HUES6 (cell line): ENCODE data around the gene MINDY3.

Experiments
- H3K27ac ChIP-seq: 2 replicates; pipeline ENCODE4 v1.7.0; 2013; ENCODE audit warnings: low read depth, mild to moderate bottlenecking, low read length, inconsistent platforms
- H3K27me3 ChIP-seq: 2 replicates; pipeline ENCODE4 v1.6.1; 2013; ENCODE audit warnings: low read length; ENCODE audit not compliant: control insufficient read depth, insufficient read depth
- H3K36me3 ChIP-seq: 2 replicates; pipeline ENCODE4 v1.6.1; 2013; ENCODE audit warnings: low read length; ENCODE audit not compliant: control insufficient read depth, insufficient read depth
- H3K4me1 ChIP-seq: 2 replicates; pipeline ENCODE4 v1.6.1; 2013; ENCODE audit warnings: low read length; ENCODE audit not compliant: control insufficient read depth, insufficient read depth
- H3K4me3 ChIP-seq: 2 replicates; pipeline ENCODE4 v1.5.1; 2013; ENCODE audit warnings: low read depth, low read length
- H3K9ac ChIP-seq: one replicate; pipeline ENCODE4 v1.6.1; 2013; ENCODE audit warnings: mild to moderate bottlenecking, low read length
- H3K9me3 ChIP-seq: 2 replicates; pipeline ENCODE4 v1.6.1; 2013; ENCODE audit warnings: low read depth, low read length; ENCODE audit not compliant: control insufficient read depth, insufficient read depth

MINDY3 gene

GRCh38 chr10:15836807-15837206, 23.5 kb downstream of the MINDY3 start:
- peaks cover 7% of the 10 kb centered on the region for H3K36me3 ChIP-seq
- H3K4me3 ChIP-seq, result no peak overlapping the region
- H3K27ac ChIP-seq, result no peak overlapping the region
- H3K4me1 ChIP-seq, result no peaks in the 10 kb centered on the region; the same call in 1 of the 2 replicates
- H3K9me3 ChIP-seq, result no peaks in the 10 kb centered on the region
- no peaks in the 10 kb centered on the region for H3K27me3 ChIP-seq
- H3K9ac ChIP-seq, result no peak overlapping the region

GRCh38 chr10:15829495-15829894, 30.8 kb downstream of the MINDY3 start:
- Histone ChIP-seq H3K36me3 (peaks cover 18% of the 10 kb centered on the region), H3K27me3 (no peaks in the 10 kb centered on the region), H3K9ac (no peak overlapping the region), H3K9me3 (no peaks in the 10 kb centered on the region), H3K27ac (no peak overlapping the region), H3K4me1 (no peaks in the 10 kb centered on the region), H3K4me3 (no peak overlapping the region)

GRCh38 chr10:15824498-15824897, 35.8 kb downstream of the MINDY3 start:
- H3K4me3 ChIP-seq, result no peak overlapping the region
- no peaks in the 10 kb centered on the region for H3K27me3 ChIP-seq
- no peak overlapping the region for H3K9ac ChIP-seq
- H3K36me3 ChIP-seq, result peaks cover 13% of the 10 kb centered on the region
- no peaks in the 10 kb centered on the region for H3K4me1 ChIP-seq
- no peak overlapping the region for H3K27ac ChIP-seq
- H3K9me3 ChIP-seq, result no peaks in the 10 kb centered on the region

GRCh38 chr10:15822131-15822530, 38.2 kb downstream of the MINDY3 start:
- H3K9me3 ChIP-seq, result no peaks in the 10 kb centered on the region
- no peak overlapping the region for H3K9ac ChIP-seq
- H3K36me3 ChIP-seq, result peaks cover 3% of the 10 kb centered on the region; the same call in 1 of the 2 replicates
- no peaks in the 10 kb centered on the region; the same call in 1 of the 2 replicates for H3K4me1 ChIP-seq
- H3K27me3 ChIP-seq, result no peaks in the 10 kb centered on the region
- H3K4me3 ChIP-seq, result no peak overlapping the region
- no peak overlapping the region for H3K27ac ChIP-seq

GRCh38 chr10:15821046-15821683, 39.1 kb downstream of the MINDY3 start:
- no peak overlapping the region for H3K27ac ChIP-seq
- H3K4me3 ChIP-seq, result no peak overlapping the region
- no peaks in the 10 kb centered on the region for H3K9me3 ChIP-seq
- peaks cover 3% of the 10 kb centered on the region; the same call in 1 of the 2 replicates for H3K36me3 ChIP-seq
- H3K27me3 ChIP-seq, result no peaks in the 10 kb centered on the region
- no peak overlapping the region for H3K9ac ChIP-seq
- H3K4me1 ChIP-seq, result no peaks in the 10 kb centered on the region; the same call in 1 of the 2 replicates

GRCh38 chr10:15817409-15818046, 42.8 kb downstream of the MINDY3 start:
- Histone ChIP-seq H3K27ac (peak overlapping the region; percentile 40; the same call in 1 of the 2 replicates), H3K4me1 (no peaks in the 10 kb centered on the region; the same call in 1 of the 2 replicates), H3K36me3 (no peaks in the 10 kb centered on the region; the same call in 1 of the 2 replicates), H3K9ac (no peak overlapping the region), H3K4me3 (no peak overlapping the region), H3K9me3 (no peaks in the 10 kb centered on the region), H3K27me3 (no peaks in the 10 kb centered on the region)

- no peaks in the 10 kb centered on the region for H3K9me3 ChIP-seq
- no peaks in the 10 kb centered on the region for H3K36me3 ChIP-seq
- no peaks in the 10 kb centered on the region; the same call in 1 of the 2 replicates for H3K4me1 ChIP-seq
- no peak overlapping the region for H3K27ac ChIP-seq
- no peaks in the 10 kb centered on the region for H3K27me3 ChIP-seq
- no peak overlapping the region for H3K9ac ChIP-seq
- H3K4me3 ChIP-seq, result no peak overlapping the region
Measured at GRCh38 chr10:15815242-15815885, 44.9 kb downstream of the MINDY3 start.

GRCh38 chr10:15814565-15814964, 45.7 kb downstream of the MINDY3 start:
- no peaks in the 10 kb centered on the region; the same call in 1 of the 2 replicates for H3K4me1 ChIP-seq
- H3K27me3 ChIP-seq, result no peaks in the 10 kb centered on the region
- no peaks in the 10 kb centered on the region for H3K36me3 ChIP-seq
- H3K9me3 ChIP-seq, result no peaks in the 10 kb centered on the region
- H3K27ac ChIP-seq, result no peak overlapping the region
- H3K4me3 ChIP-seq, result no peak overlapping the region
- no peak overlapping the region for H3K9ac ChIP-seq

- H3K9me3 ChIP-seq, result no peaks in the 10 kb centered on the region
- H3K27me3 ChIP-seq, result no peaks in the 10 kb centered on the region
- H3K4me1 ChIP-seq, result no peaks in the 10 kb centered on the region; the same call in 1 of the 2 replicates
- no peak overlapping the region for H3K9ac ChIP-seq
- H3K27ac ChIP-seq, result no peak overlapping the region
- H3K36me3 ChIP-seq, result no peaks in the 10 kb centered on the region
- H3K4me3 ChIP-seq, result no peak overlapping the region
Measured at GRCh38 chr10:15813415-15813814, 46.9 kb downstream of the MINDY3 start.

GRCh38 chr10:15809450-15809849, 50.9 kb downstream of the MINDY3 start:
- Histone ChIP-seq H3K4me1 (no peaks in the 10 kb centered on the region), H3K27ac (no peak overlapping the region), H3K9me3 (no peaks in the 10 kb centered on the region), H3K27me3 (no peaks in the 10 kb centered on the region), H3K9ac (no peak overlapping the region), H3K4me3 (no peak overlapping the region), H3K36me3 (no peaks in the 10 kb centered on the region)

GRCh38 chr10:15808204-15808797, 52.0 kb downstream of the MINDY3 start:
- Histone ChIP-seq H3K9ac (no peak overlapping the region), H3K4me1 (no peaks in the 10 kb centered on the region), H3K27me3 (no peaks in the 10 kb centered on the region), H3K27ac (no peak overlapping the region), H3K4me3 (no peak overlapping the region), H3K36me3 (no peaks in the 10 kb centered on the region), H3K9me3 (no peaks in the 10 kb centered on the region)
